ENCODE measurements around the gene CYP19A1. TPM values are rescaled to one million over a fixed set of nuclear protein-coding genes. Genes with fewer than 3 reads are reported as not detected.
A peak's percentile ranks its signal among the peaks of the same experiment; 100 is the strongest.

Gene CYP19A1
- total RNA-seq, 1 donor, result 3.1 TPM

DNA sequence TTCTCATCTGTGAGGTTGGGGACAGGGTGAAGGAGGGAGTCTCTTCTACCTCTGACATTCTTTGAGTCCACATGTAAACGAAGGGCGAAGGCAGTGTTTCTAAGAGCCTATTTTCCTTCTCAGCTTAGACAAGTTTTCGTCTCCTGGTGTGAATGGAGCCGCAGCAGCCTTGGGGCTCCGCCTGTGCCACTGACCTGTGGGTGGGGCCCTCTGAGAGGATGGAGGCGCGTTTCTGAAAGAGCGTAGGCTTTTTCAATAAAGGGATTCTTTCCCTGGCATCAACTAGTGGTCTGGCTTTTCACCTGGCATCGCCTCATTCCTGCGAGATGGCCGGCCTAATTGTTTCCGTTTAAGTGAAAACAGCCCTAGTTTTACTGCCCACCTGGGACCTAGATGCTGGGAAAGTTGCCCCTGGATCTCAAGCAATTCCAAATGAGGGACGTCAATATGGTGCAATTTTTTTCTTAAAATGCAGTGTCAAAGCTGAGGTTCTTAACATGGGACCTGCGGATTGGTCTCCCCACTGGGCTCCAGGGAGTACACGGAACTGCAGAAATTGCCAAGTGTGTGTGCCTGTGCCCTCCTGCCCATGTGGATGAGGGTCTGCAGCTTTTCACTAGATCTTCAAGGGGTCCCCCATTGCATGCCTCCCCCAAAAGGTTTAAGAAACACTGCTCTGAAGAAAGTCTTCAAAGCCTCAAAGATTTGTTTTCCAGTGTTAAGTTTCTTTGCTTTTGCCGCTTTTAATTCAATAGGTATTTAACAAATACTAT is 4.0 kb upstream of the CYP19A1 start:
- TF ChIP-seq, protein P1, sequence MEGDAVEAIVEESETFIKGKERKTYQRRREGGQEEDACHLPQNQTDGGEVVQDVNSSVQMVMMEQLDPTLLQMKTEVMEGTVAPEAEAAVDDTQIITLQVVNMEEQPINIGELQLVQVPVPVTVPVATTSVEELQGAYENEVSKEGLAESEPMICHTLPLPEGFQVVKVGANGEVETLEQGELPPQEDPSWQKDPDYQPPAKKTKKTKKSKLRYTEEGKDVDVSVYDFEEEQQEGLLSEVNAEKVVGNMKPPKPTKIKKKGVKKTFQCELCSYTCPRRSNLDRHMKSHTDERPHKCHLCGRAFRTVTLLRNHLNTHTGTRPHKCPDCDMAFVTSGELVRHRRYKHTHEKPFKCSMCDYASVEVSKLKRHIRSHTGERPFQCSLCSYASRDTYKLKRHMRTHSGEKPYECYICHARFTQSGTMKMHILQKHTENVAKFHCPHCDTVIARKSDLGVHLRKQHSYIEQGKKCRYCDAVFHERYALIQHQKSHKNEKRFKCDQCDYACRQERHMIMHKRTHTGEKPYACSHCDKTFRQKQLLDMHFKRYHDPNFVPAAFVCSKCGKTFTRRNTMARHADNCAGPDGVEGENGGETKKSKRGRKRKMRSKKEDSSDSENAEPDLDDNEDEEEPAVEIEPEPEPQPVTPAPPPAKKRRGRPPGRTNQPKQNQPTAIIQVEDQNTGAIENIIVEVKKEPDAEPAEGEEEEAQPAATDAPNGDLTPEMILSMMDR (IDR thresholded peaks at IDR 0.05; ENCODE audit: insufficient read depth, low read length), result no peak
- no peak overlapping the region for H3K4me3 ChIP-seq (ENCODE audit: low read depth, low read length)
- no peak for DNase-seq (ENCODE audit: low read depth)

DNA sequence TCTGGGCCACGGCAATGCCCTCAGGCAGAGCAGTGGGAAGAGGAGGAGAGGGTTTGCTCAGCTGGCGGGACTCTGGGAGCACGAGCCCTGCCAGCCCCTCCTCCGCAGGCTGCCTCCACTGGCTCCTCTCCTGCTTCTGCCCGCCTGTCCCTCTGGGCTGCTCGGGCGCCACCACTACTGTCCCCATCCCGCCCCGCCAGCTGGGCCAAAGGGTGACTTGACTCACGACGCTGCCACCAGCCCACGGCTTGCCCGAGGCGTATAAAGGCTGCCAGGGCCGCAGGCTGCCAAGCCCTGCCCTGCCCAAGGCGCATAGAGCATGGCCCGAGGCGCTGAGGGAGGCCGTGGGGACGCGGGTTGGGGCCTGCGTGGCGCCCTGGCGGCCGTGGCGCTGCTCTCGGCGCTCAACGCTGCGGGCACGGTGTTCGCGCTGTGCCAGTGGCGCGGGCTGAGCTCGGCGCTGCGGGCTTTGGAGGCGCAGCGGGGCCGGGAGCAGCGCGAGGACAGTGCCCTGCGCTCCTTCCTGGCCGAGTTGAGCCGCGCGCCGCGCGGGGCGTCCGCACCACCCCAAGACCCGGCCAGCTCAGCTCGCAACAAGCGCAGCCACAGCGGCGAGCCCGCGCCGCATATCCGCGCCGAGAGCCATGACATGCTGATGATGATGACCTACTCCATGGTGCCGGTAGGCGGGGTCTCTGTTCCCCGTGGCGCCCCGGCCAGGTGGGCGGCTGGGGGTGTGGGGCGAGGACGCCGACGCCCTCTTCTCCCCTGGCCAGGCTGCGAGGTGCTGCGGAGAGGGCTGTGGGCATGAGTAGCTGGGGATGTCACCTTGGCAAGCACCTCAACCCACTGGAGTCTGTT is 3.2 kb upstream of the CYP19A1 start, which contains the start of gene GLDN:
GLDN (plus strand) TSS at position 290 of the 861 bp plus-strand sequence; CDS start at position 320, 30 bp downstream.
- peak within 1 kb of the TSS; percentile 42 for H3K4me3 ChIP-seq (ENCODE audit: low read depth, low read length)
- TF ChIP-seq, protein P1 (IDR thresholded peaks at IDR 0.05; ENCODE audit: insufficient read depth, low read length), result no peak
- no peak for DNase-seq (ENCODE audit: low read depth)

DNA sequence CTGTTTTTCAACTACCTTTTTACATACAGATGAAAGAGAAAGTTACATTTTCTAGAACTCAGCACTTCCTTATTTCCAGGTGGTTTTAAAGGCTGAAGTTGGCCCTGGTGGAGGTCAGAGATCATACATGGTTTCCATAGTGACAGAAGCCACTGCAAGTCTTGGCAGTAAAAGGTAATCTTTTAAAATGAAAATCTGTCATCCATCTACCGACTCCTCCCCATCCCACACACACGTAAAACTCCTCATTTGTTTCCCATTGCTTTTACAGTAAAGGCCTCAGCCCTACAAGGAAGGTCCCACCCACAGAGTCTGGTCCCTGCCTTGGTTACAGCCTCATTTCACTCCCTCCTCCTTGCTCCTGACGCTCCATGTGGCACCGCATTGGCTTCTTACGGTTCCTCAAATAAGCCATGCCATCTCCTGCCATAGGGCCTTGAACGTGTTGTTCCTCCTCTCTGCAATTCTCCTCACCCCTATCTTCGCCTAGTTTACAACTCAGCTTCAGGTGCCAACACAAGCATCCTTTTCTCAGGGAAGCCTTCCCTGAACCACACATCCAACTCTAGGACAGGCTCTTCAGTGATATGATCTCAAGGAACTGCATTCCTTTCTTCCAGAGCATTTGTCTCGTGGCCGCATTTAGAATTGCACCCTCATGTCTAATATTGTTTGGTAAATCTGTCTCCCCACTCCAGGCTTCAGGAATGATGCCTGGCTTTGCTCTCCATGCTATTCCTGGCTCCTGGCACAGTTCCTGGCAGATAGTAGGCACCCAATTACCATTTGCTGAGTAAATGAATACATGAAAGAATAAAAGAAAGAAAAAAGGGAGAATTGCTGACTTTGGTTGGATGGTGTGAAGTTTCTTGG is 2.6 kb downstream of the CYP19A1 start:
- TF ChIP-seq, protein P1 (IDR thresholded peaks at IDR 0.05; ENCODE audit: insufficient read depth, low read length), result peak; percentile 17
- peak; percentile 35 for DNase-seq (ENCODE audit: low read depth)
- no peak overlapping the region for H3K4me3 ChIP-seq (ENCODE audit: low read depth, low read length)

DNA sequence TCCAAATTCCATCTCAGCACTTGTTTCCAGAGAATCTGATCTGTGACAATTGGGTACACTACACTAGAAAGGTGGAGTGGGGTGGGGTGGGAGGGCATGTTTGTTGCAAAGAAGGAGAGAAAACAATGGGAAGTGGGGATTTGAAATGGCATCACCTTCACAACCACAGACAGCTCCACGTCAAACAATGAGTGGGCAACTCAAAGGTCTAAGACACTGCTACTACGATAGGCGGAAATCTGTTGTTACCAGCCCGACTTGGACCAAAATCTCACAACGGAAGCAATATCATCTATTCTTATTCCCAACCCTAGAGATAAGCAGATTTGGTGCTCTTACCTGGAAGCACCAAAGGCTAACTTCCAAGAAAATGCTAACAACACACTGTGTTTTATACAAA is 3.3 kb downstream of the CYP19A1 start:
- no peak for DNase-seq (ENCODE audit: low read depth)
- H3K4me3 ChIP-seq (ENCODE audit: low read depth, low read length), result no peak overlapping the region
- TF ChIP-seq, protein P1 (IDR thresholded peaks at IDR 0.05; ENCODE audit: insufficient read depth, low read length), result no peak

DNA sequence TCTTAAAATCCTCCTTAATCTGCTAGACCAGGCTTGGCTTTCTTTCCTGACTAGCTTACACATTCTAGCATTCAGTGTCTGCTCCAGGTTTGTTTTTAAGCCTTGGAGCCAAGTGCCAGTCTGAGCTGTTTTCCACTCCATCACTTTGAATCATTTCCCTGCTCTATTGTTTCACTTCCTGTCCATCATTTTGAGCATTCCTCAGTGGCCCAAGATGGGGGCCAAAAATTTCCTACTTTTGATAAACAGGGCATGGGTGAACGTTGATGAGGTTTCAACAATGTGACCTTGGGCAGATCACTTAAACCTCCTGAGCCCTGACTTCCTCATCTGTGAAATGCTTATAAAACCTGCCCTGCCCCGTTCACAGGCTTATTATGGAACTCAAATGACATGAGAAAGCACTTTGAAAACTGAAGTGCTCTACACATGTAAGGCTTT is 4.4 kb downstream of the CYP19A1 start:
- TF ChIP-seq, protein P1 (IDR thresholded peaks at IDR 0.05; ENCODE audit: insufficient read depth, low read length), result no peak
- peak; percentile 63 for DNase-seq (ENCODE audit: low read depth)
- H3K4me3 ChIP-seq (ENCODE audit: low read depth, low read length), result no peak overlapping the region

DNA sequence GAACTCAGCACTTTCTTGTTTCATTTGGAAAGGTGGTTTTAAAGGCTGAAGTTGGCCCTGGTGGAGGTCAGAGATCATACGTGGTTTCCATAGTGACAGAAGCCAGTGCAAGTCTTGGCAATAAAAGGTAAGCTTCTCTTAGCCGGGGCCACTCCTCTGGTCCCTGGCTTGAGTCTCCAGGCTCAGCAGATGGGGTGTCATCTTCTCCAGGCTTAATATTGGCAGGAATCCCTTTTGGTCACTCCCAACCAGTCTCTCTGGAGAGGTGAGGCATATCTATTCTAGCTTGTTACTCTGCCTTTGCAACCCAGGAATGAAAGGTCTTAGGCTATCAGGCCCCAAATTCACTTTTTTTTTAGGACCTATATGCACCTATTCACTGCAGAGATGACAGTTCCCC is 4.8 kb downstream of the CYP19A1 start:
- no peak for DNase-seq (ENCODE audit: low read depth)
- no peak overlapping the region for H3K4me3 ChIP-seq (ENCODE audit: low read depth, low read length)
- TF ChIP-seq, protein P1 (IDR thresholded peaks at IDR 0.05; ENCODE audit: insufficient read depth, low read length), result no peak

All from fibroblast of the aortic adventitia (primary cell).